Colonic mucosa (tissue), 4 donors: ENCODE data around the gene RPL32. TPM values are rescaled to one million over a fixed set of nuclear protein-coding genes. Genes with fewer than 3 reads are reported as not detected.
A peak's percentile ranks its signal among the peaks of the same experiment; 100 is the strongest.
"Not testable (repeated sequence)": the region's sequence is repeated elsewhere in the genome, so short reads cannot be mapped to it uniquely, and the experiment has no call there.

Experiments used
- DNase-seq: peaks from one replicate; pipeline ENCODE4 v3.0.0-alpha.2; 2020
- H3K27ac ChIP-seq: fragments of 200-600 bp; one replicate; pipeline ENCODE4 v1.8.0; 2021
- H3K27me3 ChIP-seq: fragments of 200-600 bp; one replicate; pipeline ENCODE4 v1.8.0; 2021
- H3K36me3 ChIP-seq: fragments of 200-600 bp; one replicate; pipeline ENCODE4 v1.8.0; 2021
- H3K4me1 ChIP-seq: fragments of 200-600 bp; one replicate; pipeline ENCODE4 v1.8.0; 2021; ENCODE audit warnings: mild to moderate bottlenecking
- H3K4me3 ChIP-seq: fragments of 200-600 bp; one replicate; pipeline ENCODE4 v1.8.0; 2021
- H3K9ac ChIP-seq, 2 donors: one replicate each; pipeline ENCODE4 v1.7.0; 2013; ENCODE audit warnings: control low read depth in 2 of 2, low read depth in 2 of 2, low read length in 2 of 2
- H3K9me3 ChIP-seq: fragments of 200-600 bp; one replicate; pipeline ENCODE4 v1.8.0; 2021
- intact Hi-C: fragments of 100-400 bp; cut with DNase I; formaldehyde crosslinking; loops from one replicate; pipeline ENCODE4 v1.14.1; 2022
- total RNA-seq, 2 donors: library from RNA; stranded (reverse); fragmentation: NEBNext Ultra II Directional in 1 of 2; extraction: Animal tissue kit (Norgen Biotek cat#: 25700) in 1 of 2; gene quantifications; one replicate each; pipeline ENCODE4 v1.2.1, GENCODE V29; 2021
- TF ChIP-seq, protein P1 (sequence below): fragments of 200-600 bp; IDR thresholded peaks from one replicate; pipeline ENCODE4 v1.8.0; 2022; ENCODE audit warnings: antibody characterized with exemption, mild to moderate bottlenecking
- donor health status: healthy.
- donor health status: DM: no; HTN: no; CAD: no.
- donor health status: DM: no; HTN: no; CAD: no.

RPL32 gene
- total RNA-seq, 2 donors from 2014 or later: 1,239 to 1,262 TPM

DNA sequence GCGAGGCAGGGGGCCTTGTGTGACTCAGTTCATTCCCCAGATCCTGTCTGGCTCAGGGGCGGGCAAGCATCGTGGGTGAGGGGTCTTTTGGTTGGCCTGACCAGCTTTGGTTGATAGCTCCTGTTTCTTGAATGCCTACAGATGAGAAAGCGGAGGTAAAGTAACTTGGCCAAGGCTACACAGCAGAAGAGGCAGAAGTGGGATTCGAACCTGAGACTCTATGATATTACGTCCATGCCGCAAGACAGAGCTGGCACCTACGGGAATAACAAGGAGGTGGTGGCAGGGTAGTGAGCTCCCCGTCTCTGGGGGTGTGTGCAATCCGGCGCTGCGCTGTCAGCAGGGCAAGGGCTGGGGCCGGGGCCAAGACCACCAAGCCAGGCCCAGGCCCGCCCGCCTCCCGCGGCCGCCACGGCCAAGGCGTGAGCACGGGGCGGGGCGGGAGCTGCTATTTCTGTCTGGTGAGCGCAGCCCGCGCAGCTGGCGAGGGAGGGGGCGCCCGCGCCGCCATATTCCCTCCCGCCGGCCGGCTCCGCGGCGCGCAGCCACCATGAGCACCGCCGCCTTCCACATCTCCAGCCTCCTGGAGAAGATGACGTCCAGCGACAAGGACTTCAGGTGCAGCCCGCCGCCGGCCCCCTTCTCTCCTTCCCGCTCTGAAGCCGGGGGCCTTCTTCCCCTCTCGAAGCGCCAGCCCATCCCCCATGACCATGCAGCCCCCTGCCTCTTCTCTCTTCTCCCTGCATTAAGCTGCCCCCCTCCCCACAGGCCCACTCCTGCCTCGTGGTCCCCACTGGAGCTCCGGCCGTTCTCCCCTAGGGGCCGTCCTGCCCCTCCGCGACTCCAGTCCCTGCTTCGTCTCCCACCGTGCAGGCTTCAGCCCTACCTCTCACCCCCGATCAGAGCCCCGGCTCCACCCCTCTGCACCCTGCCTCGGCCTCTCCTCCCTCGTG lies 44.9 kb downstream of the RPL32 start, which contains the start of gene CAND2:
Gene CAND2 (plus strand): TSS at position 510 of the 953 bp plus-strand sequence. CDS start 41 bp downstream, at position 551.
- Histone ChIP-seq H3K27ac (no peak within 1 kb of the TSS), H3K9ac (peak within 1 kb of the TSS; percentile 26 to 28), H3K36me3 (no peaks in the 10 kb centered on the region), H3K4me1 (no peaks in the 10 kb centered on the region), H3K4me3 (peak within 1 kb of the TSS; percentile 37), H3K27me3 (no peaks in the 10 kb centered on the region), H3K9me3 (no peaks in the 10 kb centered on the region)
- intact Hi-C loops: no loop called here
- TF ChIP-seq, protein P1, sequence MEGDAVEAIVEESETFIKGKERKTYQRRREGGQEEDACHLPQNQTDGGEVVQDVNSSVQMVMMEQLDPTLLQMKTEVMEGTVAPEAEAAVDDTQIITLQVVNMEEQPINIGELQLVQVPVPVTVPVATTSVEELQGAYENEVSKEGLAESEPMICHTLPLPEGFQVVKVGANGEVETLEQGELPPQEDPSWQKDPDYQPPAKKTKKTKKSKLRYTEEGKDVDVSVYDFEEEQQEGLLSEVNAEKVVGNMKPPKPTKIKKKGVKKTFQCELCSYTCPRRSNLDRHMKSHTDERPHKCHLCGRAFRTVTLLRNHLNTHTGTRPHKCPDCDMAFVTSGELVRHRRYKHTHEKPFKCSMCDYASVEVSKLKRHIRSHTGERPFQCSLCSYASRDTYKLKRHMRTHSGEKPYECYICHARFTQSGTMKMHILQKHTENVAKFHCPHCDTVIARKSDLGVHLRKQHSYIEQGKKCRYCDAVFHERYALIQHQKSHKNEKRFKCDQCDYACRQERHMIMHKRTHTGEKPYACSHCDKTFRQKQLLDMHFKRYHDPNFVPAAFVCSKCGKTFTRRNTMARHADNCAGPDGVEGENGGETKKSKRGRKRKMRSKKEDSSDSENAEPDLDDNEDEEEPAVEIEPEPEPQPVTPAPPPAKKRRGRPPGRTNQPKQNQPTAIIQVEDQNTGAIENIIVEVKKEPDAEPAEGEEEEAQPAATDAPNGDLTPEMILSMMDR: no peak
- DNase-seq: peak; percentile 35

- Histone ChIP-seq H3K9ac (no peak overlapping the region), H3K27me3 (no peaks in the 10 kb centered on the region), H3K4me1 (no peaks in the 10 kb centered on the region), H3K4me3 (no peak overlapping the region), H3K36me3 (no peaks in the 10 kb centered on the region), H3K27ac (no peak overlapping the region), H3K9me3 (no peaks in the 10 kb centered on the region)
- DNase-seq: no peak
- TF ChIP-seq, protein P1: no peak
- intact Hi-C loops: no loop called here
Observed at GRCh38 chr3:12793701-12794100, 47.7 kb downstream of the RPL32 start.

DNA sequence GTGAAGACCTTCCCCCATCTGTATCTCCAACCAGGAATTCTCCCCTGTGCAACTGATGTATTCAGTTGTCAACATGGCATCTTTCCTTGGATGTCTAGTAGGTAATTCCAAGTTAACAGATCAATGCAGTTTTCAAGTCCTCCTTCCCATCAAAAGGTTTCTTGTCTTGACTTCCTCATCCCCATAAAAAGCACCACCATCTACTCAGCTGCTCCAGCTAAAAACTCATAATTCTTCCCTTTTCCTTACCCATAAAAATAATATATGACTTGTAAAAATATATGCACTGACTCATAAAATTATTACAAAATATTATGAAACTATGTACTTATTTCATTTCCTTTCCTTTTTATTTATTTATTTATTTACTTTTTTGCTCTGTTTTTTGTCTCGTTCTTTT lies 49.9 kb downstream of the RPL32 start:
- Histone ChIP-seq H3K36me3 (no peaks in the 10 kb centered on the region), H3K27ac (no peak overlapping the region), H3K9me3 (no peaks in the 10 kb centered on the region), H3K4me1 (no peaks in the 10 kb centered on the region), H3K27me3 (no peaks in the 10 kb centered on the region), H3K4me3 (no peak overlapping the region), H3K9ac (no peak overlapping the region)
- TF ChIP-seq, protein P1: no peak
- intact Hi-C loops: no loop called here
- DNase-seq: no peak

- DNase-seq, H3K4me1 ChIP-seq, H3K27me3 ChIP-seq, intact Hi-C loops, H3K9me3 ChIP-seq, H3K27ac ChIP-seq, H3K4me3 ChIP-seq, H3K9ac ChIP-seq, H3K36me3 ChIP-seq: not testable (repeated sequence)
Observed at GRCh38 chr3:12787967-12788690, 53.2 kb downstream of the RPL32 start.

DNA sequence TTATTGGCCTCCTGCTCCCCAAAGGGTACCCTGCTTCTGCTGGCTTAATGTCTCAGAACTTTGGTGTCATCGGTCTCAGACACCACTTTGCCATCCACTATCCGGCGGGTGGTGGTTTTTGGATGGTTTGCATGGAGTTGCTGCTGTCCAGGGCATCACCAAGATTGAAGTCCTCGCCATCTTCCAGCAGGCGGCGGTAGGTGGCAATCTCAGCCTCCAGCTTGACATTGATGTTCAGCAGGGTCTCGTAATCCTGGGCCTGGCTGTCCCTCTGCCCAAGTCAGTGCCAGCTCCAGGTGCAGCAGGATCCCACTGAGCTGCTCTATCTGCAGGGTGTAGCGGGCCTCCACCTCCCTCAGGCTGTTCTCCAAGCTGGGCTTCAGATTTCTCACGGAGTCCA lies 54.0 kb downstream of the RPL32 start:
- H3K4me3 ChIP-seq, H3K27me3 ChIP-seq, intact Hi-C loops, H3K36me3 ChIP-seq, H3K9me3 ChIP-seq, H3K9ac ChIP-seq, H3K27ac ChIP-seq, H3K4me1 ChIP-seq: not testable (repeated sequence)
- peak; percentile 49 for DNase-seq

GRCh38 chr3:12785096-12785495 lies 56.3 kb downstream of the RPL32 start:
- TF ChIP-seq, protein P1: no peak
- Histone ChIP-seq H3K27me3 (no peaks in the 10 kb centered on the region), H3K36me3 (no peaks in the 10 kb centered on the region), H3K27ac (no peak overlapping the region), H3K4me1 (no peaks in the 10 kb centered on the region), H3K4me3 (no peak overlapping the region), H3K9me3 (no peaks in the 10 kb centered on the region), H3K9ac (no peak overlapping the region)
- no peak for DNase-seq
- intact Hi-C loops: no loop called here

Other genes with a start within 250 kb of the RPL32 start
- 10 to 100 TPM; 66.1 to 79.5 TPM for gene RAF1, start 177.4 kb downstream of the RPL32 start, total RNA-seq
- not detected for gene TMEM40, start 82.3 kb downstream of the RPL32 start, total RNA-seq
- gene CAND2, start 44.9 kb downstream of the RPL32 start, total RNA-seq: 1 to 10 TPM in 1 of 2 donors, under 1 TPM in 1; 0.72 to 2.2 TPM
- 10 to 100 TPM; 14.8 to 19.2 TPM for gene IQSEC1, start 231.9 kb upstream of the RPL32 start, total RNA-seq